ENCODE results near the gene SLC19A1.

The SLC19A1 gene

DNA sequence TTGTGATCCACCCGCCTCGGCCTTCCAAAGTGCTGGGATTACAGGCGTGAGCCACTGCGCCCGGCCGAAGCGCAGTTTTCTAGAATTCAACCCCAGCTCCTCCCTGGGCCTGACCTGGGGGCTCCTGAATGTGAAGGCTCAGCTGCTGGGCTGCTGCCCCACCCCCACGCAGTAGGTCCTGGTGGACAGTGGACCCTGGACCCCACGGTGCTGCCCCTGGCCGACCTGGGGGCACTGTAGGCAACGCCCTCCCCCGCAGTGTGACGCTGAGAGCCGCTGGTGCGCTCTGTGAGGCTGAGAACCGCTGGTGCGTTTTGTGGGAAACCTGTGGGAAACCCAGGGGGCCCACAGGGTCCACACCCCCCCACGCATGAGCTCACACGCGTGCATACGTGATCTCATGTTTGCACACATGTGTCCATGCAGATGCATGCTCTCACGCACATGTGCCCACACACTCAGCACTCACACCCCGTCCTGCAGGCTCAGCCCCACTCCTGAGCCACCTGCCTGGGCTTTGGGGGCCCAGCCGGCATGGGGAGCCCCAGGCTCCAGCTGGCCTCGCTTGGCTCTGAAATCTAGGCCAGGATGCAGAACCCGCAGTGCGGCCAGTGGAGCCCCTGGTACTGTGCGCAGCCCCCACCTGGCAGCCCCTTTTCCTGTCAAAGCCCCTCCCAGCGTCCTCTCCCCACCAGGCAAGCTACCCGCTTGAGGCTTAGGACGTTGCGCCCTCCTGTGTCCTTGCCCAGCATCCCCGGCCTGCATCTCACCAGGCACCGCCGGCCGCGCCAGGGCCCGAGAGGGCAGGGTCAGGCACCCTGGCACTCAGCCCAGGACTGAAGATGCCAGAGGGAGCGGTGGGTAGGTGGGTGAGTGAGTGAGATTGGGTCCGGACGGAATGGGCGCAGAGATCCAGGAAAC, 69.5 kb downstream of the SLC19A1 start:
- ChIA-PET CTCF (no interaction called here), POLR2A (no interaction called here)
- DNase-seq (ENCODE audit: extremely low spot score), result no peak
- TF ChIP-seq, protein P1, sequence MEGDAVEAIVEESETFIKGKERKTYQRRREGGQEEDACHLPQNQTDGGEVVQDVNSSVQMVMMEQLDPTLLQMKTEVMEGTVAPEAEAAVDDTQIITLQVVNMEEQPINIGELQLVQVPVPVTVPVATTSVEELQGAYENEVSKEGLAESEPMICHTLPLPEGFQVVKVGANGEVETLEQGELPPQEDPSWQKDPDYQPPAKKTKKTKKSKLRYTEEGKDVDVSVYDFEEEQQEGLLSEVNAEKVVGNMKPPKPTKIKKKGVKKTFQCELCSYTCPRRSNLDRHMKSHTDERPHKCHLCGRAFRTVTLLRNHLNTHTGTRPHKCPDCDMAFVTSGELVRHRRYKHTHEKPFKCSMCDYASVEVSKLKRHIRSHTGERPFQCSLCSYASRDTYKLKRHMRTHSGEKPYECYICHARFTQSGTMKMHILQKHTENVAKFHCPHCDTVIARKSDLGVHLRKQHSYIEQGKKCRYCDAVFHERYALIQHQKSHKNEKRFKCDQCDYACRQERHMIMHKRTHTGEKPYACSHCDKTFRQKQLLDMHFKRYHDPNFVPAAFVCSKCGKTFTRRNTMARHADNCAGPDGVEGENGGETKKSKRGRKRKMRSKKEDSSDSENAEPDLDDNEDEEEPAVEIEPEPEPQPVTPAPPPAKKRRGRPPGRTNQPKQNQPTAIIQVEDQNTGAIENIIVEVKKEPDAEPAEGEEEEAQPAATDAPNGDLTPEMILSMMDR (IDR thresholded peaks at IDR 0.05; ENCODE audit: control extremely low read depth, extremely low read depth, low read depth, missing control alignments), result no peak

DNA sequence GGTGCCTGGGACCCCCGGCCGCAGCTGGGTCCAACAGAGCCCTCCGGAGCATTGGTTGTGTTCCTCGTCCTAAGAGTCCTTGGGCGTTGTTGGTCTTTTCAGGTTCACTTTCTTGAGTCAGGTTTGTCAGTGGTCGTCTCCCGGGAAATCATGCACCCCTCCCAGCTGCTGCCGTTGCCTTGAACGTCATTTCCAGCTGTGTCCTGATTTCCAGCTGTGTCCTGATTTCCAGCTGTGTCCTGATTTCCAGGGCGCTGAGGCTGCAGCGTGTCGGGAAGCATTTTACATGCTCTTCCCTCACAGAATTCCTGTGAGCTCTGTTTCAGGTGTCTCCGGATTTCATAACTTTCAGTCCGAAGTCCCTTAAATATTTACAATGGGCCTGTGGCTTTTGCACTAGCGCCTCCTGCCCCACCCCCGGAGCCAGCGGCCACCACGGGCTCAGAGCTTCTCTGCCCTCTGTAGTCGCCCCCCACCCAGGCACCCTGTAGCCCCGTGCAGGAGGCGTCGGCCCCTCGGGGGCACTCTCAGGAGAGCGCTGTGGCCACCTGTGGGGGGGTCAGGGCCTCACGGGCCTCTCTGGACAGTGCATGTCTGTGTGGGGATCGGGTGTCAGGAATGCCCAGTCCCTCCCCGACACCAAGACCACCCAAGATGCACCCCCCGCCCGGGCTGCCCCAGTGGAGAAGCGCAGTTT, 70.6 kb downstream of the SLC19A1 start:
- POLR2A ChIA-PET, result no interaction called here
- CTCF ChIA-PET, result no interaction called here
- DNase-seq (ENCODE audit: extremely low spot score), result no peak
- TF ChIP-seq, protein P1 (IDR thresholded peaks at IDR 0.05; ENCODE audit: control extremely low read depth, extremely low read depth, low read depth, missing control alignments), result no peak

DNA sequence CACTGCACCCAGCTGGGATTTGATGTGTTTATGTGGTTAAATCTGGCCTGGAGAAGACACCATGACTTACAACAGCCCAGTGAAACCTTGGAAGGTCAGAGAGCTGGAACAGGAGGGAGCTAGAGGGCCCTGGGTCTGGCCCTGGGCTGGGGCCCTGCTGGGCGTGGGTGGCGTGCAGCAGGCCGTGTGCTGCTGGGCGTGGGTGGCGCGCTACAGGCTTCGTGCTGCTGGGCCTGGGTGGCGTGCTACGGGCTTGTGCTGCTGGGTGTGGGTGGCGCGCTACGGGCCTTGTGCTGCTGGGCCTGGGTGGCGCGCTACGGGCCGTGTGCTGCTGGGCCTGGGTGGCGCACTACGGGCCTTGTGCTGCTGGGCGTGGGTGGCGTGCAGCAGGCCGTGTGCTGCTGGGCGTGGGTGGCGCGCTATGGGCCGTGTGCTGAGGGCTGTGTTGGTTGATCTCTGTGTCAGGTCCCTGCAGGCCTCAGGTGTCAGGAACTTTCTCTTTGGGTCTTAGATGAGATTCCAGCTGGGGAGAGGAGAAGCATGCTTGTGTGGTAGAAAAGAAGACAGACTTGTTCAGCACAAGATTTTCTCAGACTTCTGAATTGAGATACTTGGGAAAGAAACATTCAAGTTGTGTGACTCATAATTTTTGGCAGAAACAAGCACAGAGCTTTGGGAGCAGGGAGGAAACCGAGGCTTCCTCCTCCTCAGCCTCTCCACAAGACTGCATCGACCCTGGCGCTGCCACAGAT, 71.3 kb downstream of the SLC19A1 start:
- TF ChIP-seq, protein P1 (IDR thresholded peaks at IDR 0.05; ENCODE audit: control extremely low read depth, extremely low read depth, low read depth, missing control alignments), result no peak
- ChIA-PET CTCF (no interaction called here), POLR2A (interaction anchor here (0.7 kb wide), 1 partner anchor 260 kb away, joined by 4 read pairs; no protein-coding TSS in a partner anchor)
- DNase-seq (ENCODE audit: extremely low spot score), result no peak

DNA sequence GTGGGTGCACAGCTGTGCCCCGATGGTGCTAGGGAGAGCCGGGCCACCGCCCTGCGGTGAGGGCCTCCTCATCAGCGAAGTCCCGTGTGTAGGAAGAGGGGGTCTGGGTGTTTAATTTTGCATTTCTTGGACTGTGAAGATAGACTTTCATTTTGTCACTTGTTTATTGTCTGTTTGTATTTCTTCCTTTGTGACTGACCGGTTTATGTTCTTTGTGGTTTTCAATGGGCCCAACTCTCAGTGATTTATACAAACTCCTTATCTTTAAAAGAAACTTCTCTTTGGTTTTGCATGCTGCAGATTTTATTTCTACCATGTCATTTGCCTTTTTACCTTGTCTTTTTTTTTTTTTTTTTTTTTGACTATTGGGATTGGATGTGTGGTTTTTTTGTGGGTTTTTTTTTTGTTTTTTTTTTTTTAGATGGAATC, 72.1 kb downstream of the SLC19A1 start:
- ChIA-PET POLR2A (interaction anchor here (0.7 kb wide), 1 partner anchor 261 kb away, joined by 4 read pairs; no protein-coding TSS in a partner anchor), CTCF (no interaction called here)
- TF ChIP-seq, protein P1 (IDR thresholded peaks at IDR 0.05; ENCODE audit: control extremely low read depth, extremely low read depth, low read depth, missing control alignments), result no peak
- no peak for DNase-seq (ENCODE audit: extremely low spot score)

DNA sequence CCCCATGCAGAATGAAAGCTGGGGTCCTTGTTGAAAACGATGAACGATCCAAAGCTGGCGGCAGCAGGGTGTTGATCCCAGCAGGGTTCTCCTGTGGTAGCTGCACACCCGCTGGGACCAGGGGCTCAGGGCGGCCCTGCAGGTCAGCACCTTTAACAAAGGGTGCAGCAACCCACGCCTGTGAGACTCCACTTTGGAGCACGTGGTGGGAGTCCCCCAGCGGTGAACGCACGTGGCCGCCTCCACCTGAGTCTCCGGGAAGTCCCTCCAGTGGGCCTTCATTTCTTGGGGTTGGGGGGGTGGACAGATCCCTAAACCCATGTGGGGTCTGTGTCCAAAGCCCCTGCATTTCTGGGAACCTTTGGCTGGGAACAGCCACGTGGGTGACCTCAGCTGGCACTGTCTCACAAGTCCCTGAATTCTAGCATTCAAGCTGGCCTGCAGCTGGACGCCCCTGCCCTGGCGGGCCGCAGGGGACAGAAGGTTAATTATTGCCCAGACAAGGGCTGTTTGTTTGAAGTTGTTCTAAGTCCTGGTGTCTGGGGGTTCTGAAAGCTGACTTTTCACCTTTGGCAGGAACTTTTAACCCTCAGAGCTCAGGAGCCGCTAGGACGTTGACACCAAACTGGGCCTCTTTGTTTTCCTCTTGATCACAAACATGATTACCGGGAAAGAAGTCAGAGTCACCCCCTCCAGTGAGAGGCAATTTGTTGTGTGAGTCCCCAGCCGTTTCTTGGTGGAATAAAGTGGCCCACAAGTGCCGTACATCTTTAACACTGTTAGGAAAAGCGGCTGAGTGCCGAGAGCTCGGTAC, 72.8 kb downstream of the SLC19A1 start:
- DNase-seq (ENCODE audit: extremely low spot score), result no peak
- ChIA-PET POLR2A (no interaction called here), CTCF (no interaction called here)
- TF ChIP-seq, protein P1 (IDR thresholded peaks at IDR 0.05; ENCODE audit: control extremely low read depth, extremely low read depth, low read depth, missing control alignments), result no peak

Data from GM10248 (cell line).